Mammary epithelial cell (primary cell): Measurements from ENCODE around the gene MATN1.

Experiments
- CTCF ChIP-seq, 2 donors: IDR thresholded peaks in 1 of 2; conservative IDR thresholded peaks in 1 of 2; 2 replicates each; pipeline ENCODE4 v1.5.1; 2011 to 2012; ENCODE audit warnings: inconsistent platforms in 2 of 2, low read length in 2 of 2, mild to moderate bottlenecking in 2 of 2, control low read depth in 1 of 2, low read depth in 1 of 2; ENCODE audit not compliant: insufficient read depth in 1 of 2; ENCODE audit errors: extremely low read depth in 1 of 2
- EZH2 ChIP-seq: IDR thresholded peaks from 2 replicates; pipeline ENCODE4 v1.6.1; 2012; ENCODE audit warnings: low read length, inconsistent platforms, borderline replicate concordance

- TF ChIP-seq CTCF (conservative IDR thresholded peaks at IDR 0.05 in 1 of 2, IDR thresholded peaks at IDR 0.05 in 1 of 2; ENCODE audit: extremely low read depth in 1 of 2, insufficient read depth in 1 of 2, low read depth in 1 of 2, low read length in 2 of 2) (no peak), EZH2 (no peak)
Measured at GRCh38 chr1:30755334-30755733, 31.9 kb upstream of the MATN1 start.
